ENCODE data around the gene HOXC6. TPM values are rescaled to one million over a fixed set of nuclear protein-coding genes. Genes with fewer than 3 reads are reported as not detected.

Gene HOXC6
- polyA plus RNA-seq, 1 experiment: 0.02 TPM

- POLR2A ChIA-PET: no interaction called here
- H3K27ac ChIP-seq (ENCODE audit: low read depth, low read length): no peak within 1 kb of the TSS
- TF ChIP-seq, protein P1, sequence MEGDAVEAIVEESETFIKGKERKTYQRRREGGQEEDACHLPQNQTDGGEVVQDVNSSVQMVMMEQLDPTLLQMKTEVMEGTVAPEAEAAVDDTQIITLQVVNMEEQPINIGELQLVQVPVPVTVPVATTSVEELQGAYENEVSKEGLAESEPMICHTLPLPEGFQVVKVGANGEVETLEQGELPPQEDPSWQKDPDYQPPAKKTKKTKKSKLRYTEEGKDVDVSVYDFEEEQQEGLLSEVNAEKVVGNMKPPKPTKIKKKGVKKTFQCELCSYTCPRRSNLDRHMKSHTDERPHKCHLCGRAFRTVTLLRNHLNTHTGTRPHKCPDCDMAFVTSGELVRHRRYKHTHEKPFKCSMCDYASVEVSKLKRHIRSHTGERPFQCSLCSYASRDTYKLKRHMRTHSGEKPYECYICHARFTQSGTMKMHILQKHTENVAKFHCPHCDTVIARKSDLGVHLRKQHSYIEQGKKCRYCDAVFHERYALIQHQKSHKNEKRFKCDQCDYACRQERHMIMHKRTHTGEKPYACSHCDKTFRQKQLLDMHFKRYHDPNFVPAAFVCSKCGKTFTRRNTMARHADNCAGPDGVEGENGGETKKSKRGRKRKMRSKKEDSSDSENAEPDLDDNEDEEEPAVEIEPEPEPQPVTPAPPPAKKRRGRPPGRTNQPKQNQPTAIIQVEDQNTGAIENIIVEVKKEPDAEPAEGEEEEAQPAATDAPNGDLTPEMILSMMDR (IDR thresholded peaks at IDR 0.05; ENCODE audit: low read depth, low read length): peak; percentile 45
- CTCF ChIA-PET: interaction anchor here (0.6 to 0.7 kb wide), 3 partner anchors 212 to 226 kb away, joined by 3 read pairs; no protein-coding TSS in a partner anchor
- no peak within 1 kb of the TSS for H3K4me3 ChIP-seq (ENCODE audit: low read depth, low read length)
- peaks cover 22% of the 10 kb centered on the region for H3K9me3 ChIP-seq (ENCODE audit: control insufficient read depth, insufficient read depth, low read length)
- peak; percentile 16 for DNase-seq (ENCODE audit: low read depth, low spot score)
- peaks cover 90% of the 10 kb centered on the region for H3K27me3 ChIP-seq (ENCODE audit: control insufficient read depth, insufficient read depth, low read length)
These were observed 43.1 kb upstream of the HOXC6 start, which contains the start of gene HOXC10 for GRCh38 chr12:53984901-53985691. Gene HOXC10 (plus strand): TSS chr12:53985146. CDS start chr12:53985260, 114 bp downstream.

- ChIA-PET CTCF (no interaction called here), POLR2A (interaction anchor here (0.7 kb wide), 1 partner anchor 10 kb away, joined by 3 read pairs; no protein-coding TSS in a partner anchor)
- TF ChIP-seq, protein P1 (IDR thresholded peaks at IDR 0.05; ENCODE audit: low read depth, low read length): no peak
- no peak for DNase-seq (ENCODE audit: low read depth, low spot score)
- Histone ChIP-seq H3K27ac (ENCODE audit: low read depth, low read length) (no peak overlapping the region), H3K27me3 (ENCODE audit: control insufficient read depth, insufficient read depth, low read length) (peaks cover 94% of the 10 kb centered on the region), H3K4me3 (ENCODE audit: low read depth, low read length) (no peak overlapping the region), H3K9me3 (ENCODE audit: control insufficient read depth, insufficient read depth, low read length) (peaks cover 22% of the 10 kb centered on the region)
These were observed 42.6 kb upstream of the HOXC6 start for GRCh38 chr12:53985692-53985993.

GRCh38 chr12:53985994-53986685 lies 42.1 kb upstream of the HOXC6 start:
- ChIA-PET POLR2A (interaction anchor here (0.7 kb wide), 1 partner anchor 11 kb away, joined by 3 read pairs; no protein-coding TSS in a partner anchor), CTCF (interaction anchor here (2.0 kb wide), 1 partner anchor 206 kb away, joined by 6 read pairs; no protein-coding TSS in a partner anchor)
- Histone ChIP-seq H3K27me3 (ENCODE audit: control insufficient read depth, insufficient read depth, low read length) (peaks cover 94% of the 10 kb centered on the region), H3K4me3 (ENCODE audit: low read depth, low read length) (no peak overlapping the region), H3K27ac (ENCODE audit: low read depth, low read length) (no peak overlapping the region), H3K9me3 (ENCODE audit: control insufficient read depth, insufficient read depth, low read length) (peaks cover 22% of the 10 kb centered on the region)
- TF ChIP-seq, protein P1 (IDR thresholded peaks at IDR 0.05; ENCODE audit: low read depth, low read length): no peak
- no peak for DNase-seq (ENCODE audit: low read depth, low spot score)

DNA sequence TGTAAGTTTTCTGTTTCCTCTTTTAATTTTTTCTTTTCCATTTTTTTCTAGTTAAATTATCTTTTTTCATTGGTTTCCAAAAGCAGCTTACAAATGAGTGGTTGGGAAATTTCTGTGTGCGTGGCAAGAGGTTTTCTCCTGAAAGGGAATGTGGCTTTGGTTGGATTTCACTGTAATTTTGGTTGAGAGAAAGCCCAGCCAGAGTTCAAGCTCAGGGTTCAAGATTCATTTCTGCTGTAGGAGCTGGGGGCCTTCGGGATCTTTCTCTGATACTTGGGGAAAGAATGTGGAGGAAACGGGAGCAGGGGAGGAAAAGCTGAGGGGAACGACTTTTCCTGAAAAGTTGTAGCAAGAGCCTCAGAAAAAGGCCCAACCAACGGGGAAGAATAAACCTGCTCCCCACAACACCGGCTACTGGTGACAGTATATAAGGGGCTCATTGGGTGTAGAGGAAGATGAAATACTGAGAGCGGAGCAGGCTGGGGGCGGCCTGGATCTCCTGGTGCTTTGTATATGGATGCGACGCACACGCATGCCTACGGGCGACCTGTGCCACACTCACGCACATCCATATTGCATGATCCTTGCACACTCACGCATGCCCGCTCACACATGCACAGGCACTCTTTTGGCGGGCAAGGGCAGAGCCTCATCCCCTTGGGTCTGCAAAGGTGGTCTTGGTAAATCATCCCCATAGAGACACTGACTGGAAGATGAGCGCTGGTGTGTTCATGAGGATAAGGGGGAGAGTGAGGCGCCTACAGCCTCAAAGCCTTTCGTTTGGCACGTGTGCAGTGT lies 41.4 kb upstream of the HOXC6 start:
- ChIA-PET CTCF (interaction anchor here (2.0 kb wide), 1 partner anchor 205 kb away, joined by 6 read pairs; no protein-coding TSS in a partner anchor), POLR2A (interaction anchor here (0.9 kb wide), 1 partner anchor 13 kb away, joined by 3 read pairs; the partner anchor contains the start of gene HOXC9)
- TF ChIP-seq, protein P1 (IDR thresholded peaks at IDR 0.05; ENCODE audit: low read depth, low read length): no peak
- H3K27ac ChIP-seq (ENCODE audit: low read depth, low read length): no peak overlapping the region
- peaks cover 94% of the 10 kb centered on the region for H3K27me3 ChIP-seq (ENCODE audit: control insufficient read depth, insufficient read depth, low read length)
- no peak overlapping the region for H3K4me3 ChIP-seq (ENCODE audit: low read depth, low read length)
- H3K9me3 ChIP-seq (ENCODE audit: control insufficient read depth, insufficient read depth, low read length): peaks cover 22% of the 10 kb centered on the region
- no peak for DNase-seq (ENCODE audit: low read depth, low spot score)

Measured in AG04450 (cell line).